GM19372 (cell line): ENCODE data around the gene B4GALT2.

ENCODE experiments used
- ATAC-seq: cut with Tn5 transposase; IDR thresholded peaks from one replicate; pipeline ENCODE4 v1.9.1; 2021; ENCODE audit warnings: mild to moderate bottlenecking, low read depth, moderate library complexity; ENCODE audit not compliant: unreplicated experiment

B4GALT2 gene

DNA sequence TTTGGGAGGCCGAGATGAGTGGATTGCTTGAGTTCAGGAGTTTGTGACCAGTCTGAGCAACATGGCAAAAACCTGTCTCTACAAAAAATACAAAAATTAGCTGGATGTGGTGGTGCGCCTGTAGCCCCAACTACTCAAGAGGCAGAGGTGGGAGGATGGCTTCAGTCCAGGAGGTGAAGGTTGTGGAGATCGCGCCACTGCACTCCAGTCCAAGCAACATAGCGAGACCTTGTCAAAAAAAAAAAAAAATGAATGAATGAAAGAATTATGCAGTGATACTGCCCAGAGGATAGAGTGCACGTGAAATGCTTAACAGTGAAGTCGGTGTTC is 9.6 kb upstream of the B4GALT2 start:
- ATAC-seq, result no peak

DNA sequence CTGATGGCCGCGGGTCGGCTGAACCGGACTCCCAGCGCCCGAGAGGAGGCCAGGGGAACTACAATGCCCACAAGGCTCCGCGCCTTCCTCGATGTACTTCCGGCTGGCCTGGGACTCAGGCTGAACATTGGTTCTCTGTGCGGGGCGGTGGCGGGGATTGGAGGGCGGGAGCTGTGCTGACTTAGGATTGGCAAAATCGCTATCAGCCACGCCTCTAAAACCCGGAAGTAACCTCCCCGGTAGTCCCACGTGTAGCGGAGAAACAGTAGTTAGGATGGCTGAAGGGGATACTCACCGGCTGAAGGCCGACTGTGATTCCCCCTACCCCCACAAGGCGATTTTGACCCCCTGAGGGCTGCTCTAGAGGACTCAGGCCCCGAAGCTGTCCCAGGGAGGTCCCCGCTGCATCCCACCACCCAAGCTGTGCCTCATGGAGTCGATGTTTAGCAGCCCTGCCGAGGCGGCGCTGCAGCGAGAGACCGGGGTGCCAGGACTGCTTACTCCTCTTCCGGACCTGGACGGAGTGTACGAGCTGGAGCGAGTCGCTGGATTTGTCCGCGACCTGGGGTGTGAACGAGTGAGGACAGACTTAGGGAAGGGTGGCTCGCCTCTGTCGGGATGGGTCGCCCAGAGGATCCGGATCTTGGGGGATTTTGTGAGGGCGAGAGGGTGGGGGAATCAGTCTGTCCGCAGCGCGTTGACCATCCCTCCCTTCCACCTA is 9.1 kb upstream of the B4GALT2 start, which contains the start of gene DPH2:
TSS of gene DPH2 (plus strand) at position 265 of the 721 bp plus-strand sequence. CDS start at position 431, 166 bp downstream.
- ATAC-seq, result peak; percentile 81

DNA sequence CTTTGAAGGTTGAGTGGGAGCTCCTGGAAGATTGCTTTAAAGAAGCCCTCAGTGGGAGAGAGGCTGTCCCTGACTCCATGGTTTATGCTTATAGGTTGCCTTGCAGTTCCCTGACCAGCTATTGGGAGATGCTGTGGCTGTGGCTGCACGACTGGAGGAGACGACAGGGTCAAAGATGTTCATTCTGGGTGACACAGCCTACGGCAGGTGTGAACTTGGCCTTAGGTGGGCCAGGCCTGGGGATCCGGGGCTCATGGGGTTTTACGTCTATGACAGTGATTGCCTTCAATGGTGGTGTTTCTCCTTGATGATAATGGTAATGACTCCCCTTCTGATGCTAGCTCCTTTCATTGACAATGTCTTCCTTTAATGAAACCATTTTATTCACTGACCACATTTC is 8.5 kb upstream of the B4GALT2 start:
- no peak for ATAC-seq

DNA sequence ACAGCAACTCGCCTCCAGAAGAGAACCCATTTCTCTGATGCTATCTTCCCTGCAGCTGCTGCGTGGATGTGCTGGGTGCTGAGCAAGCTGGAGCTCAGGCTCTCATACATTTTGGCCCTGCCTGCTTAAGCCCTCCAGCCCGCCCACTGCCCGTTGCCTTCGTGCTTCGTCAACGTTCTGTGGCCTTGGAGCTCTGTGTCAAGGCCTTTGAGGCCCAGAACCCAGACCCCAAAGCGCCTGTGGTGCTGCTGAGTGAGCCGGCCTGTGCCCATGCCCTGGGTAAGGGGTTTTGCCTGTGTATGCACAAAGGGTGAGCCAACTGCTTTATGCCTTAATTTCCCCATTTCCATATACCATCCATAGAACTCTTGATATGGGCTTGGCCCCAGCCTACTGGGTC is 8.1 kb upstream of the B4GALT2 start:
- ATAC-seq, result no peak

DNA sequence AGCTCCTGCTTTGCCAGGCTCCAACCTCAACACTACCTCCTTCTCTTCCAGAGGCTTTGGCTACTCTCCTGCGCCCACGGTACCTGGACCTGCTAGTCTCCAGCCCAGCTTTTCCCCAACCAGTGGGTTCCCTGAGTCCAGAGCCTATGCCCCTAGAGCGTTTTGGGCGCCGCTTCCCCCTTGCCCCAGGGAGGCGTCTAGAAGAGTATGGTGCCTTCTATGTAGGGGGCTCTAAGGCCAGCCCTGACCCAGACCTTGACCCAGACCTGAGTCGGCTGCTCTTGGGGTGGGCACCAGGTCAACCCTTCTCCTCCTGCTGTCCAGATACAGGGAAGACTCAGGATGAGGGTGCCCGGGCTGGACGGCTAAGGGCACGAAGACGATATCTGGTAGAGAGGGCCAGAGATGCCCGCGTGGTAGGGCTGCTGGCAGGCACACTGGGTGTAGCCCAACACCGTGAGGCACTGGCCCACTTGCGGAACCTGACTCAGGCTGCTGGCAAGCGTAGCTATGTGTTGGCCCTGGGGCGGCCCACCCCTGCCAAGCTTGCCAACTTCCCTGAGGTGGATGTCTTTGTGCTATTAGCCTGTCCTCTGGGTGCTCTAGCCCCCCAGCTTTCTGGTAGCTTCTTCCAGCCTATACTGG is 7.6 kb upstream of the B4GALT2 start:
- no peak for ATAC-seq

DNA sequence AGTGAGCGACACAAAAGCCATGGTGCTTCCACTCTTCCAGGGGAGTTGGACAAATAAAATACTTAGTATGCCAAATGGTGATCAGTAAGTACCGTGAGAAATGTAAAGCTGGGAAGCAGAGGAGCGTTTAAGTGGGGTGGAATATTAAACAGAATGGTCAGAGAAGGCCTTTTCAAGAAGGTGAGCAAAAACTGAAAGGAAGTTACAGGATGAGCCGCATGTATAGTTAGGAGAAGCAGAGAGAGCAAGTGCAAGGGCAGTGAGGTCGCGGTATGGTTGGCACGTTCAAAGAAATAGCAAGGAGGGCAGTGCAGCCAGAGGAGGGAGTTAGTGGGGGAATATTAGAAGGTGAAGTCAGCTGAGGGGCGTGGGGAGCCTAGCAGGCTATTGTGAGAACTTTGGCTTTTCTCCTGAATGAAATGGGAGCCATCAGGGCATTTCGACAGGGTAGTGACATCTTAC is 5.0 kb upstream of the B4GALT2 start:
- ATAC-seq, result no peak

DNA sequence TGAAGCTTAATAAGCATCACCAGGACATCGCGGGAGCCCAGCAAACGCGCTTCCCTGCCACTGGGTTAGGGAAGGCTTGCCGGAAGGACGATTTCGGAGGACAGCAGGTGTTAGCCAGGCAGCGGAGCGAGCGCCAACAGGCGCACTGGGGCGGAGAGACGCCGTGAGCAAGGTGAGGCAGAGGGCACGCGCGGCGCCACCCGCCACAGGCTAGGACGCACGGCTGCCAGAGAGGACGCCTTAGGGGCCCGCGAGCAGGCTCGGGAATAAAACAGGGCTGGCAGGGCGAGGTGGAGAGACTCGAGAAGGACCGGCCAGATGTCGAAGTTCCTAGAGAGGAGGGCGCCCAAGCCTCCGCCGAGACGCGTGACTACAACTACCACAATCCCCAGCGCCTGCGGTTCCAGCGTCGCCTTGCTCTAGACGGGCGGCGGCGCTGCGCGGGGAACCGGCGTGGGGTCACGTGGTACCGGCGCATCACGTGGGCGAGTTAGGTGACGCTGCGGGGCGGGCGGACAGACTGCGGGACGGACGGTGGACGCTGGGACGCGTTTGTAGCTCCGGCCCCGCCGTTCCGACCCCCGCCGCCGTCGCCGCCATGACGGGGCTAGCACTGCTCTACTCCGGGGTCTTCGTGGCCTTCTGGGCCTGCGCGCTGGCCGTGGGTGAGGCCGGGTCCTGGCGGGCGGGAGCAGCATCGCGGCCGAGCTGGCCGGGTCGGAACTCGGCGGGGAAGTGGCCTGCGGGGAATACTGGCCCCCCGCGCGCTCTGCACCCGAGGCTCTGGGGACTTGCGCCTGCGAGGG is 4.4 kb upstream of the B4GALT2 start, which contains the start of gene ATP6V0B:
TSS of gene ATP6V0B (plus strand) at position 518 of the 806 bp plus-strand sequence. CDS start at position 599, 81 bp downstream.
- peak; percentile 63 for ATAC-seq

DNA sequence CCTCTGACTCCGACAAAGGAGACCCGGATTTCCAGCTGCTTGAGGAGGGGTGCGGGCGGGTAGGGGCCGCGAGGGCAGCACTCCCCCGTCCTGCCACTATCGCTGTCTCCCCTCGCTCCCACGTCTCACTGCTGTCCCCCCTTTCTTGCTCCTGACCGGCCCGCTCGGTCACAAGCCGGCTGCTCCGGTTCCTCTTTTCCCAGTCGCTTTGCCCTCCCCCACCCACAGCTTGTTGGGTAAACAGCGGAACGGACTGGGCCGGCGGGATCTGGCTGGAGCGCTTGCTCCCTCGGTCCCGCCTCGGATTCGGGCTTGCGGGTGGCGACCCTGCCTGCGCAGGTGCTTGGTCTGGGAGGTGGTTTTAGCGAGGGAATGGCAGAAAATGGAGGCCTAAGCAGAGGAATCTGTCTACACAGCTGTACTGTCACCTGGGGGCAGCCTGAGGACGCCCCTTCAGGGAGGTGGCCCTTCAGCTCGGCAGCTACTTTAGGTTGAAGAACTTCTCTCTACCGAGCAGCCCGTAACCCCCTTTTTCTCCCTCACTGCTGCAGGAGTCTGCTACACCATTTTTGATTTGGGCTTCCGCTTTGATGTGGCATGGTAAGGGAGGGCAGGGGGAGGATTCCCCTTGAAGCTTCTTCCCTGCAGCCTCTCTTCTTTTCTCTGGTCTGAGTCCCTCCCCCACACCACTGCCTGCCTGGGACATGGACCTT is 3.6 kb upstream of the B4GALT2 start:
- ATAC-seq, result no peak

DNA sequence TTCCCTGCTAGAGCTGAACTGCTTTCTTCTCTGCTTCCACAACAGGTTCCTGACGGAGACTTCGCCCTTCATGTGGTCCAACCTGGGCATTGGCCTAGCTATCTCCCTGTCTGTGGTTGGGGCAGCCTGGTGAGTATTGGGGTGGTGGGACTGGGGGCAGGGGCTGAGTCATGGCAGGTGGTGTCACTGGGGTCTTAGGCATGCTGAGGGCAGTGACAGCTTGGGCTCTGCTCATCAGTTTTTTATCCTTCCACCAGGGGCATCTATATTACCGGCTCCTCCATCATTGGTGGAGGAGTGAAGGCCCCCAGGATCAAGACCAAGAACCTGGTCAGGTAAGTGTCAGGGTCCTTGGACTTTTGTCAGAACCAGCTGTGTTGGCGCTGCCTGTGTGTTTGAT is 3.0 kb upstream of the B4GALT2 start:
- ATAC-seq, result no peak

DNA sequence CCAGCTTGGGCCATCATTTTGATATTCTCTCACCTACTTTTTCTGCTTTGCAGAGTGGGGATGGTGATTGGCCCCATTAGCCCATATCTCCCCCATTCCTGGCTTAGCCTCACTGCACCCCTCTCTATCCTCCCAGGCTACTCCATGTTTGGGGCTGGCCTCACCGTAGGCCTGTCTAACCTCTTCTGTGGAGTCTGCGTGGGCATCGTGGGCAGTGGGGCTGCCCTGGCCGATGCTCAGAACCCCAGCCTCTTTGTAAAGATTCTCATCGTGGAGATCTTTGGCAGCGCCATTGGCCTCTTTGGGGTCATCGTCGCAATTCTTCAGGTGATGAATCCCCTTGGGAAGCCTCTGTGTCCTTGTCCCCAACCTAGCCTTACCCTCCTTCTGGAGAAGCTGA is 2.1 kb upstream of the B4GALT2 start:
- ATAC-seq, result no peak

DNA sequence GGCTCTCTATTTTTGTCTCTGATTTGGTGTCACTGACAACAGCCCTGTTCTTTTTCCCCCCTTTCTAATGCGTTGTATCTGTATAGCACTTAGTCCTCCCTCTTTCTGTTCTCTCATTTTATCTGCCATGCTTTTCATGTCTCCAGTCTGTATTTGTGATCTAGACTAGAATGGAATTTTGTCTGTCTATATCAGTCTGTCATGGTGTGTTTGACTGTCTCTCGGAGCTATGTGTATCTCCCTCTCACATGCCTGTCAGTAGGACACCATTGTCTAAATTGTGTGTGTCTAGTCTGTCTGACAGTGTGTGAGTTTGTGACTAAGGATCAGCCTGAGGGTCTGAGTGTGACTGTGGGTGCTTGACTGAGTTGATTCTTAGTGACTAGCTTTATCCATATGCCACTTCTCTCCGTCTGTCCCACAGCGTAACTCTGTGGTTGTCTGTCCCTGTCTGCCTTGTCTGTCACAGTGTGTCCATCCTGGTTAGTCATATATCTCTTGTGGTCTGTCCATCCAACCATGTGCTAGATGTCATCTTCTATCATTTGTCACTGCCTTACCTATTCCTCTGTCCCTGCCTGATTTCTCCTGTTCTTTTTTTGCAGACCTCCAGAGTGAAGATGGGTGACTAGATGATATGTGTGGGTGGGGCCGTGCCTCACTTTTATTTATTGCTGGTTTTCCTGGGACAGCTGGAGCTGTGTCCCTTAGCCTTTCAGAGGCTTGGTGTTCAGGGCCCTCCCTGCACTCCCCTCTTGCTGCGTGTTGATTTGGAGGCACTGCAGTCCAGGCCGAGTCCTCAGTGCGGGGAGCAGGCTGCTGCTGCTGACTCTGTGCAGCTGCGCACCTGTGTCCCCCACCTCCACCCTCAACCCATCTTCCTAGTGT is 1.4 kb upstream of the B4GALT2 start:
- ATAC-seq, result no peak

DNA sequence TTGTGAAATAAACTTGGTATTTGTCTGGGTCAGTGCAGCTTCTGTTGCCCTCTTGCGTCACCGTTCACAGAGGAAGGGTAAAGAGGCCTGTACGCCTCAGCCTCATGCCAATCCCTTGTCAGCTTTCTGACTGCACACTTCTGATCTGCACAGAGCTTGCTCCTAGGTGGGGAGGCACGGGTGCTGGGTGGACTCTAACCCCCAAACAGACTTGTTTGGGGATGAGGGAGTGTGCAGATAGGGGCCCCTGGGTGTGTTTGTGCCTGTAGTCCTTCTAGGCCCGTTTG is 803 bp upstream of the B4GALT2 start:
- ATAC-seq, result no peak

DNA sequence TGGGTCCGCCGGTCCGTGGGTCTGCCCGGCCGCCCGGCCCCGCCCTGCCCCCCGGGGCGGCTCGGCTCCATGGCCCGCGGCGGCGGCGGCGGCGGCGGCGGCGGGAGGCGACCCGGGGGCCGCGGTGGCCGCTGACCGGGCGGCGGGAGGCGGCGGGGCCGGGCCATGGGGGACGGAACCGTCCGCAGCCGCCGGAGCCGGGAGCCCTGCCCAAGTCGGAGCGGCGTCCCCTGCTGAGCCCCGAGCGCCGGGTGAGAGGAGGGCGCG is 184 bp downstream of the B4GALT2 start:
- no peak for ATAC-seq

DNA sequence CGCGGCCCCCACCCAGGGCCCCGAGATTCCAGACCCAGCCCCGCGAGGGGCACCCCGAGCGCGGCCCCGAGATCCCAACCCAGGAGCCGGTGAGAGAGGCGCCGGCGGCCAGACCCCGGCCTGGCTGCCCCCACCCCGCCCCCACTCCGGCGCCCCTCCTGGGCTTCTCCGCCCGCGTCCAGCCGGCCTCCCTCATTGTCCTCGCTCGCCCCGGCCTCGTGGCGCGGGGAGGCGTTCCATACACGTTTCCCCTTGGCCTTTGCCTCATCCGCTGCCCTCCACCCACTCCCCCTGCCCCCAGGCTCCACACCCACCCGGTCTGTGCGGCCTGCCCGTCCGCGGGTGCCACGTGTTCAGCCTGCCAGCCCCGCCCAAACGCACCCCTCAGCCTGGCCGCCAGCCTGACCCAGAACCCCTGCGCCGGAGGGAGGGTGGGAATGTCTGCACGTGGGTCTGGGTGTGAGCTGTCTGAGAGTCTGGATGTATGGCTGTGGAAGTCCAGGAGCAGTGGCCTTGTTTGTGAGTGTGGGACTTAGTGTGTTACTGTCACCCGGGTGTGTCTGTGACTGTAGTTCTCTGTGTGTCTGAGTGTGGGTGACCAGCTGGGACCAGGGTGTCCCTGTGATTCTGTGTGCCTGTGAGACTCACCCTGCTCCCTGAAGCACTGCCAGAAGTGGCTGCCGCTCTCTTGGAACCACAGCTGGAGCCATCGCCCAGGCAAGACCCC is 681 bp downstream of the B4GALT2 start:
- ATAC-seq, result no peak

DNA sequence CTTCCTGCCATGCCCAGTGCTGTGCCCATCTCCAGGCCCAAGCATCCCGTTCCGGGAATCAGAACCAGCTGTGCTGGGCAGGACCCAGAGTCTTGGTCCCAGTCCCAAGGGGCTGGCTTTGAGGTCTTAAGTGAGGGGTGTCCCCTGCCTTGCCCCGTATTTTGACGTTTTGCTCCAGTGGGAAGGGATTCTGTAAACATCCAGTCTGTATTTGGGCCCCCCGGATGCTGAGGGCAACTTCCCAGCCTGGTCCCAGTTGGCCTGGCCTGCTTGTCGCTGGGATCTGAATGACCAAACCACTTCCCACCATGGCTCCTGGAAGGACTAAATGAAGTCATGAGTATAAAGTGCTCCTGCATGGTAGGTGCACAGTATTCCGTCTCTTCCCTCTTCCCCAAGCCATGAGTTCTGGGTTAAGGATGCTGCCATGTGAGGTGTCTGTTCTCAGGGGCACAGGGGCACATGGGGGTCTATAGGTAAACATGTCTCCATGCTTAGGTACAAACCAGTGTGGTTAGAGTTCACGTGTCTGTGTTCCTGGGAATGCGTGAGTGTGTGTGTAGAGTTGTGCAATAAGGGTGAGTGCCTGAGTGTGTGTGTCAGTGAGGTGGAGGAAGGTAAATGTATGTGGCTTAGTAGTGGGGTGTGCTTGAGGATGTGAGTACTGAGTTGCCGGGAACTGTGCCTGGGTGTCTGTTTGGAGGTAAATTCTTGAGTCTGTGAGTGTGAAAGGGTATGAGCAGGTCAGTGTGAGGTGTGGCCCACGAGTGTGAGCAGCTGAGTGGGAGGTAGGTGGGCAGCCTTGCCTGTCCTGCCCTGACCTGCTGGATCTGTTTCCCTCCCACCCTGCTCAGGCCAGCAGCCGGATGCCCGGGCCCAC is 1.5 kb downstream of the B4GALT2 start:
- no peak for ATAC-seq

DNA sequence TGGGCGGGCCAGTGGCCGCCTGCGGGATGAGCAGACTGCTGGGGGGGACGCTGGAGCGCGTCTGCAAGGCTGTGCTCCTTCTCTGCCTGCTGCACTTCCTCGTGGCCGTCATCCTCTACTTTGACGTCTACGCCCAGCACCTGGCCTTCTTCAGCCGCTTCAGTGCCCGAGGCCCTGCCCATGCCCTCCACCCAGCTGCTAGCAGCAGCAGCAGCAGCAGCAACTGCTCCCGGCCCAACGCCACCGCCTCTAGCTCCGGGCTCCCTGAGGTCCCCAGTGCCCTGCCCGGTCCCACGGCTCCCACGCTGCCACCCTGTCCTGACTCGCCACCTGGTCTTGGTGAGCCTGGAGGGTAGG is 2.1 kb downstream of the B4GALT2 start:
- no peak for ATAC-seq

DNA sequence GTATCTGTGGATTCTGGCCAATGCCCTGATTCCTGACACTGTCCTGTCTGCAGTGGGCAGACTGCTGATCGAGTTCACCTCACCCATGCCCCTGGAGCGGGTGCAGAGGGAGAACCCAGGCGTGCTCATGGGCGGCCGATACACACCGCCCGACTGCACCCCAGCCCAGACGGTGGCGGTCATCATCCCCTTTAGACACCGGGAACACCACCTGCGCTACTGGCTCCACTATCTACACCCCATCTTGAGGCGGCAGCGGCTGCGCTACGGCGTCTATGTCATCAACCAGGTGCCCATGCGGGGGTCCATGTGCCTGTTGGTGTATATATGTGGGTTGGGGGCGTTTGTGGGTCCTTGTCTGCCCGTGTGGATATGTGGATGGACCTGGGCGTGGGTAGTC is 2.6 kb downstream of the B4GALT2 start:
- no peak for ATAC-seq

DNA sequence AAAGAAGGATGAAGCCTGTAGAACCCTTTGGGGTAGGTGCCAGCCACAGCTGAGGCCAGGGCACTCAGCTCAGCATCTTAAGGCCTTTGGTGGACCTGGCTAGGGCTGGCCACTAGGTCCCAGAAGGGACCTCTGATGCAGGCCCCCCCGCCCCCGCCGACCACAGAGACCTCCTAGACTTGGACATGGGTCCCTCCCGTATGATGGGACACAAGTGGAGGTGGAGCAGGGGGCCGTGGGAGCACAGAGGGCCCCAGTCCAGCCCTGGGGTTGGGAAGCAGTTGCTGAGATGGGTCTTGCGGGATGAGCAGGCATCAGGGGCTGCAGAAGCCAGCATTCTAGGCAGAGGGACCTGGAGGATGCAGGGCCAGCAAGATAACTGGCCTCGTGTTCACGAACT is 3.2 kb downstream of the B4GALT2 start:
- ATAC-seq, result no peak

DNA sequence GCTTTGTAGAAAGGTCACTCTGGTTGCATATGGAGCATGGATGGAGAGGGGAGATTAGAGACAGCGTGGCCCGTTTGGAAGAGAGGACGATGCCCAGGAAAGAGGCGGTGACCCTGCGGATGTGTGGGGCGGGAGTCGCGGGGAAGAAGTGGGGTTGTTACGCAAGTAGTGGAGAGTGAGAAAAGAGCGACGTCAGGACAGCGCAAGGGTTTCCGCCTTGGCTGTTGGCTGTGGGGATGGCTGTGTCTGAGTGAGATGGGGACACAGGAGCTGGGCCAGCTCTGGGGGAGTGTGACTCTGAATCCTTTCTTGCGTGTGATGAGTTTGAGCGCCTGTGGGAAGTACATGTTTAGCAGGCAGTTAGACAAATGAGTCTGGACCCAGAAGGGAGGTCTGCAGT is 3.8 kb downstream of the B4GALT2 start:
- ATAC-seq, result no peak
